Stimulated activated naive CD4-positive, alpha-beta T cell (primary cell): Measurements from ENCODE around the gene NTRK2.
"Not testable (repeated sequence)": the region's sequence is repeated elsewhere in the genome, so short reads cannot be mapped to it uniquely, and the experiment has no call there.

Experiments
- DNase-seq, 6 experiments: peaks; one replicate each; lab custom pipeline; 2025; lab: John Stamatoyannopoulos, UW

NTRK2 gene

GRCh38 chr9:84893419-84894128, 224.0 kb downstream of the NTRK2 start:
- no peak for DNase-seq

DNA sequence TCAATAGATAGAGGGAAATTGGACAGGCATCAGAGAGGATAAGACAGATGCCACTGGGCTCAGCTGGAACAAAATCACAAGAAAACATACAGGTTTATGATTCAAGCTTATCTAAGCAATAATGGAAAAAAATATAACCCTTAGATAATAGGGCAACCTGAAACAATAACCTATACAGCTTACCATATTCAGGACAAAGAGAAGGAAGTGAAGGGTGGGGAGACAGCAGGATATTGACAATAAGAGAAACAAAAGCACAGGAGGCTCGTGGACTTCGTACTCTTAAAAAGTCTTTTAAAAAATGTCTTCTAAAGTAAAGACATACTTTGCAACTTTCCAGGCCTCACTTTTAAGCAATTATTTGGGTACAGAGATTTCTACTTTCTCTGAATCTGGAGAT, 225.3 kb downstream of the NTRK2 start:
- DNase-seq: no peak

DNA sequence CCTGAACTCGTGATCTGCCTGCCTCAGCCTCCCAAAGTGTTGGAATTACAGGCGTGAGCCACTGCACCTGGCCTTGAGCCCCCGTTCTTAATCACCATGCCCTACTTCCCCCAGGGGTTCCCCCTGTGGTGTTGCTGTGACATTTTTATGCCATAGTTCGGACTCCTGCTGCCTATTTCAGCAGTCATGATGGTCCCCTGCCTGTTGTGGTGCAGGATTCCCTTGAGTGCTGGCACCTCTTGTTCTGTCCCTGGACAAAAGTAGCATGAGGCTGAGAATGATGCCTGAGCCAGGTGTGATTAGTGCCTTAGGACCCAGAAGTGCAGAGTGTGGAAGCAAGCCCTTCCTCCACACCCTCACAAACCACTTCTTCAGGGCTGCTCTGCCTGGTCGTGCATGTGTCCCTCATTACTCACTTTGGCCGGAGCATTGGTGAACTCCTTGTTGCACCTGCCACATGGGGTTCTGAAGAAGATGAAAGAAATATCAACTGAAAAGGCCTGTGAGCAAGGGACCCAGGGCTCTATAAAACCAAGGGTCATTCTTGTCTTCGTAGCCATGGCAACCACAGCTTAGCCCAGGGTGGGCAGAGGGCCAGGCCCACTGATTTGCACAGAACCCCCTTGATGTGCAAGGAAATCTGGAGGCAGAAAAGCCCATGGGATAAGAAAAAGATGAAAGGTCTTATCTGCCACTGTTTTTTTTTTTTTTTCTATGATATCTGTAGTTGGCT, 228.0 kb downstream of the NTRK2 start:
- DNase-seq: no peak

DNA sequence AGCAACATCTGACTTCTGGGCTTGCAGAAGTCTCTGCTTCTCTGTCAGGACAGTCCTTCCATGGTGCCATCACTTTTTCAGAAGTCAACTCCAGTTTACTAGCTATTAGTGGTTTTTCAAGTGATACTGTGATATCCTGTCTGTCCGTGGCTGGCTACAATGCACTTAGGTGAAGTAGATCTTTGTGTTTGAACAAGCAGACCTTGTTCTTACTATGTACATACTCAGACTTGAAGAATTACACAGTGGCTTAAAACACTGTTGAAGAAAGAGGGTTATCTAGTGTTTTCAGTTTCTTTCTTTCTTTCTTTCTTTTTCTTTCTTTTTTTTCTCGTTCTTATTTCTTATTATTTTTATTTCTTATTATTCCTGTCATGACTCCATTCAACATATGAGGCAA, 228.7 kb downstream of the NTRK2 start:
- no peak for DNase-seq

- DNase-seq: not testable (repeated sequence)
These were observed 229.1 kb downstream of the NTRK2 start for GRCh38 chr9:84898618-84899017.

DNA sequence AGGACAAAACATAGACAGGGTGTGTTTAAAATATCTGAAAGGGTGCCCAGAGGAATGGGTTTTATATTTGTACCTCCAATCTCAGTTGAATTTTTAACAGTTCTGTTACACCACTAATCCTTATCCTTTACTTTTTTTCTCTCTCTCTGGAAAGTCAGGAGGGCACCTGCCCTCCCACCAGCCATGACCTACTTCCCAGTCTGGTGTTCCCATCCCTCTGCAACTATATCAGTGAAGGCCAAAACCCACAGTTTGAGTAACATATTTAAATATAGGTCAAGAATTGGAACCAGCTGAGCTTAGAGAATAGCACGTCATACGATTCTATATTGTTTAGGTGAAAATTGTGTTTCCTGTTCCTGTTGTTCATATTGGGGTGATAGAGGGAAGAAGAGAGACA, 229.8 kb downstream of the NTRK2 start:
- DNase-seq: no peak

GRCh38 chr9:84900421-84900820, 230.9 kb downstream of the NTRK2 start:
- no peak for DNase-seq

GRCh38 chr9:84903963-84904362, 234.4 kb downstream of the NTRK2 start:
- DNase-seq: no peak

- no peak for DNase-seq
These were observed 247.2 kb downstream of the NTRK2 start for GRCh38 chr9:84916769-84917168.

GRCh38 chr9:84917366-84918070, 248.0 kb downstream of the NTRK2 start:
- DNase-seq: no peak

DNA sequence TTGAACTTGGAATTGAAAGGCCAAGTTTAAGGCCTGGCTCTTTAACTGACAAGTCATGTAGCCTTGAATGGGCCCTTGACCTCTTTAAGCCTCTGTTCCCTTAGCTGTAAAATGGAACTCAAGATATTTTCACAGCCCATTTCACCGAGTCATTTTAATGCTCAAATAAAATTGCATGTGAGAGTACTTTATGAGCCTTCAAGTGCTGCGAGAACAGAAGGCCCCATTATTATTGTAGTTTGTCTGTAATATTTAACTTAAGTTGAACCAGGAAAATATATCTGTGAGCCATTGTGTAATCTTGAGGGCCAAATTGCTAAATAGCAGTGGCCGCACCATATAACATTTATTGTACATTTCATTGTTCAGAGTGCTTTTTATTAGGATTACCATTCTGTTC, 249.9 kb downstream of the NTRK2 start:
- DNase-seq: no peak

- DNase-seq: no peak
These were observed 251.6 kb downstream of the NTRK2 start for GRCh38 chr9:84921175-84921574.

GRCh38 chr9:84922051-84922450, 252.5 kb downstream of the NTRK2 start:
- DNase-seq: no peak

DNA sequence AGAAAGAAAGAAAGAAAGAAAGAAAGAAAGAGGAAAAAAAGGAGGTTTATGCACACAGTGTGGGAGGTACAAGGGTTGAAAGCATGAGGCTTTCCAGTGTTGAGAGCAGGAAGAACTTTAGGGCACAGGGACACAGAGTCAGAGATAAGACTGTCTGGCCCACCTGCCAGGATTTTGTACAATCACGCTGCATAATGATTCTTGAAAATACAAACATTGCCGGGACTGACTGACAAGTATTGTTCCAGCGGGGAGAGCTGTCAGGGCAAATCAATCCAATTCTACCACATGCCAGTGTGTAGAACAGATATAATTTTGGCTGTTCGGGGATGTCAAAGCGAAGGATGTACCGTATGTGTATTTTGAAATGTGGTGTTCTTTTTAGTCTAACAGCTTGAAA, 254.7 kb downstream of the NTRK2 start:
- no peak for DNase-seq

DNA sequence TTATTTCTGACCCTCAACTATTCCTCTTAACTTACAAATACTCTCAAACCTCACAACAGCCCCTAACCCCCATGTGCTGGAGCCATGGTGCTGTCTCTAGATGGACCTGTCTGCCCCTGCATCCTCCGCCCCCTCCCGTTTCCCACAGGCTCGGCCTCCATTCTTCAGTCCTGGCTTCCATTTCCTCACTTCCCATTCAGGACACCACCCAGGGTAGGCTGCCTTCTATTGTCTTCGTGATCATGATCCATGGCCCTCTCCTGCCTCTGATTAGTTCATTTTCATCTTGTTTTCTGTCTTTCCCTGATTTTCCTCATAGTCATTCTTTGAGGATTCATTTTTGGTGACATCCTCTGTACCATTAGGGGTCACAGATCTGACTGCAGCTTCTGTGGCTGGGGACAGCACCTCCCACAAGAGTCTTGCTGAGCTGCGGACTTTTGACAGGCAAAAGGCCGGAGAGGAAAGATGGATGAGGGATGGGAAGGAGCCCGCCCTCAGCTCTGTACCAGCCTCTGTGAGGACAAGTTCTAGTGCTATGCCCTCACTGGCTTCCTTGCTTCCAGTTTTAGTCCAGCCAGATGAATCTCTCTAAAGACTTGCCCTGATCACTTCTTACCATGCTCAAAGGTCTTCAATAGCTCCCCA, 255.8 kb downstream of the NTRK2 start:
- no peak for DNase-seq

DNA sequence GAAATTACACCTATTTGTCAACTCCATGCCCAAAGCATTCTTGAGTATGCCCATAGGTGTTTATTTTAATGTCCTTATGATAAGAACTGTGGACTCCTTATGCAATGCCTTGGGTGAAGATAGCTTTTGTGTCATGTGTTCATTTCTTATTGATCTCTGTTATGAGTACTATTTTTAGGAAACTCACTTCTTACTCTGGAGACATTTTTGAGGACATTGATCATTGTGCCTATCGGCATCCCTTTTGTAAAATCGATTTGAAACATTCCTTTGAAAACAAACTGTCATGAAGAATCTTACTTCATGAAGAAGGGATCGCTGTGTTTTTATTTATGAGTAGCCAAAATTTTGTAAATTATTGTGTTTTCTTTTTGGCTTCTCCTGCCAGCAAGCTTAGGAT, 257.3 kb downstream of the NTRK2 start:
- DNase-seq: no peak

GRCh38 chr9:84928419-84928818, 258.9 kb downstream of the NTRK2 start:
- DNase-seq: no peak

GRCh38 chr9:84929068-84929467, 259.5 kb downstream of the NTRK2 start:
- DNase-seq: no peak

DNA sequence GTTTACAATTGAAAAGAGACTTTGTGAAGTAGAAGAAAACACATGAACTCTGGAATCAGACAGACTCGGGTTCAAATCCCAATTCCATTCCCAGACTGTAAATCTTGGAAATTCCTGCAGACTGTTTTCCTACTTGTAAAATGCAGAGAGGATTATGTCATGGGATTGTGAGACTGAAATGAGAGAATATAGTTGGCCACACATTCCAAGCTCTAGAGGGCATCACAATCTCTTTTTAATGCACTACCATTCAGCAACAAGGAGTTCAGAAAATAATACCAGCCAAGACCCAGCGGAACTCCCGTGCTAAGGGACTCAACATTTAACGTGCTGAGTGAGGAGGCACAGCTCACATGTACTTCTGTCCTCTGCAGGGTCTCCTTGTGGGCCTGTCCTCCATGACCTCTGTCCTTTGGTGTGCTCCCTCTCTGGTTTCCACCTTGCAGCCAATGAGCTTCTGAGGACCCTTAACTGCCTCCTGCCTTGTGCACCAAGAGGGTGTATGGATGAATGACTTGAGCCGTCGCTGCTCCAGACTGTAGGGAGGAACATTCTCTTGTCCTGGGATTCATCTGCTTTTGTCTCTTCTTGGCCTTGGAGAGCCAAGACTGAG, 263.5 kb downstream of the NTRK2 start:
- DNase-seq: no peak

GRCh38 chr9:84935528-84936117, 266.1 kb downstream of the NTRK2 start:
- no peak for DNase-seq

DNA sequence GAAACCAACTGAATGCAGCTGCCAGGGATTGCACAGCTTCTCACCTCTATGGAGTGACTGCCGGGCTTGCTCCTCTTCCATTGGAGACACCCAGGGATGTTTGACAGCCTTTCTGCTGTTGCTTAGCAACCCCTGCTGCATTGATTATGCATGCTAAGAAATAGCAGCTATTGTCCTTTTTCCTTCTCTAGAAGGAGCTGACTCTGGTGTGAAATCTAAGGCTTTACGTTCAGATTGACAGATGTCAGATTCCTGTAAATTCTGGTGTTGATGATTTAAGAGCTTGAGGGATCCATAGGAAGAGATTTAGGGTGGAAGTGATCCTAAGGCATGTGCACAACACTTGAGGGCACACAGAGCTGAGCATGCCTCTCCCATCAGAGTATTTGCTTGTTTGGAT, 267.7 kb downstream of the NTRK2 start:
- DNase-seq: no peak

GRCh38 chr9:84937581-84937980, 268.1 kb downstream of the NTRK2 start:
- DNase-seq: no peak
